HEK293T (cell line): Measurements from ENCODE around the gene KCNMA1.

ENCODE experiments used
- CTCF ChIA-PET: fragments of 350-600 bp; formaldehyde crosslinking; extraction: SDS; loops from one replicate; lab custom pipeline; 2021; ENCODE audit warnings: antibody characterized with exemption, inconsistent platforms; lab: Yijun Ruan, JAX
- POLR2A ChIA-PET: fragments of 350-600 bp; formaldehyde crosslinking; extraction: SDS; loops from one replicate; lab custom pipeline; 2020; ENCODE audit warnings: antibody characterized with exemption, inconsistent platforms; lab: Yijun Ruan, JAX
- DNase-seq: peaks from one replicate; pipeline ENCODE4 v3.0.0; 2012; ENCODE audit warnings: mixed read lengths; ENCODE audit errors: extremely low spot score
- ARNT ChIP-seq: fragments of 450-650 bp; IDR thresholded peaks from 2 replicates; pipeline ENCODE4 v1.6.1; 2017; ENCODE audit warnings: mild to moderate bottlenecking
- BHLHE40 ChIP-seq: fragments of 450-650 bp; IDR thresholded peaks from 2 replicates; pipeline ENCODE4 v1.6.1; 2016; ENCODE audit warnings: mild to moderate bottlenecking, moderate library complexity, borderline replicate concordance
- CTBP1 ChIP-seq: fragments of 450-650 bp; IDR thresholded peaks from 2 replicates; pipeline ENCODE4 v1.6.1; 2016; ENCODE audit warnings: borderline replicate concordance
- ELF4 ChIP-seq: fragments of 450-650 bp; IDR thresholded peaks from 2 replicates; pipeline ENCODE4 v1.6.1; 2017; ENCODE audit warnings: antibody characterized with exemption
- FOXA1 ChIP-seq: fragments of 450-650 bp; IDR thresholded peaks from 2 replicates; pipeline ENCODE4 v1.6.1; 2016; ENCODE audit warnings: mild to moderate bottlenecking
- FOXK2 ChIP-seq: fragments of 450-650 bp; IDR thresholded peaks from 2 replicates; pipeline ENCODE4 v1.6.1; 2016; ENCODE audit warnings: mild to moderate bottlenecking
- FOXM1 ChIP-seq: fragments of 450-650 bp; IDR thresholded peaks from 2 replicates; pipeline ENCODE4 v1.6.1; 2017; ENCODE audit warnings: mild to moderate bottlenecking, borderline replicate concordance
- HDGF ChIP-seq: fragments of 450-650 bp; IDR thresholded peaks from 2 replicates; pipeline ENCODE4 v1.6.1; 2017; ENCODE audit warnings: antibody characterized with exemption, borderline replicate concordance
- L3MBTL2 ChIP-seq: fragments of 450-650 bp; conservative IDR thresholded peaks from 2 replicates; pipeline ENCODE4 v1.6.1; 2016; ENCODE audit warnings: mild to moderate bottlenecking
- LEF1 ChIP-seq: fragments of 450-650 bp; IDR thresholded peaks from 2 replicates; pipeline ENCODE4 v1.6.1; 2017; ENCODE audit warnings: mild to moderate bottlenecking, borderline replicate concordance
- NFRKB ChIP-seq: fragments of 450-650 bp; IDR thresholded peaks from 2 replicates; pipeline ENCODE4 v1.6.1; 2016; ENCODE audit warnings: mild to moderate bottlenecking, moderate library complexity
- SP1 ChIP-seq: fragments of 450-650 bp; IDR thresholded peaks from 2 replicates; pipeline ENCODE4 v1.6.1; 2017
- SUZ12 ChIP-seq: fragments of 450-650 bp; IDR thresholded peaks from 2 replicates; pipeline ENCODE4 v1.6.1; 2016; ENCODE audit warnings: mild to moderate bottlenecking
- TARDBP ChIP-seq: fragments of 450-650 bp; IDR thresholded peaks from 2 replicates; pipeline ENCODE4 v1.6.1; 2016
- ZNF384 ChIP-seq: fragments of 450-650 bp; IDR thresholded peaks from 2 replicates; pipeline ENCODE4 v1.6.1; 2016
- TF ChIP-seq, protein P1 (sequence below): fragments of 450-650 bp; IDR thresholded peaks from 2 replicates; pipeline ENCODE4 v1.6.1; 2016

Gene KCNMA1

GRCh38 chr10:77681839-77682238 lies 44.2 kb upstream of the KCNMA1 start:
- DNase-seq: no peak
- no peak for TF ChIP-seq NFRKB
- TF ChIP-seq ZNF384: no peak
- no peak for TF ChIP-seq ARNT
- no peak for TF ChIP-seq SUZ12
- TF ChIP-seq, protein P1, sequence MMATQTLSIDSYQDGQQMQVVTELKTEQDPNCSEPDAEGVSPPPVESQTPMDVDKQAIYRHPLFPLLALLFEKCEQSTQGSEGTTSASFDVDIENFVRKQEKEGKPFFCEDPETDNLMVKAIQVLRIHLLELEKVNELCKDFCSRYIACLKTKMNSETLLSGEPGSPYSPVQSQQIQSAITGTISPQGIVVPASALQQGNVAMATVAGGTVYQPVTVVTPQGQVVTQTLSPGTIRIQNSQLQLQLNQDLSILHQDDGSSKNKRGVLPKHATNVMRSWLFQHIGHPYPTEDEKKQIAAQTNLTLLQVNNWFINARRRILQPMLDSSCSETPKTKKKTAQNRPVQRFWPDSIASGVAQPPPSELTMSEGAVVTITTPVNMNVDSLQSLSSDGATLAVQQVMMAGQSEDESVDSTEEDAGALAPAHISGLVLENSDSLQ: no peak
- ChIA-PET CTCF (no interaction called here), POLR2A (no interaction called here)

DNA sequence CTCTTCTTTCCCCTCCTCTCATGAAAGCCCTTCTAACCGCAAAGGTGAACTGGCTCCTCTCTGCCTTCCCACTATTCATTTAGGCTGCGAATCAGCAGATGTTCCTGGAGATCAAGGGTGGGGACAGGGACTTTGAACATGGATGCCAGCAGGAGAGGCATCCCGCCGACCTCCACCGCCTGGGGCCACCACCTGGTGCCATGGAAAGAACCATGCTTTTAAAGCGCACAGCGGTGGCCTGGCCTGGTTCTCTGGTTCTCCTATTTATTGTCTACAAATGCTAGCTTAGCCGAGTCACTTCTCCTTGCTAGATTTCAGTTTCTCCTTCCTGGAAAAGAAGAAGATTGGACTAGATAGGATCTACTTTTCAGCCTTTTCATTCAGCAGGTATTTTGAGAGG lies 43.2 kb upstream of the KCNMA1 start:
- POLR2A ChIA-PET: no interaction called here
- CTCF ChIA-PET: no interaction called here
- no peak for DNase-seq
- TF ChIP-seq FOXK2 (no peak), TARDBP (no peak), SUZ12 (no peak)

GRCh38 chr10:77680065-77680464 lies 42.5 kb upstream of the KCNMA1 start:
- TF ChIP-seq SP1 (no peak), L3MBTL2 (no peak), BHLHE40 (no peak), LEF1 (no peak), TARDBP (no peak), FOXM1 (no peak), ARNT (no peak)
- TF ChIP-seq, protein P1: no peak
- CTCF ChIA-PET: interaction anchor here (0.5 kb wide), 1 partner anchor 288 kb away, joined by 3 read pairs; no protein-coding TSS in a partner anchor
- DNase-seq: no peak

DNA sequence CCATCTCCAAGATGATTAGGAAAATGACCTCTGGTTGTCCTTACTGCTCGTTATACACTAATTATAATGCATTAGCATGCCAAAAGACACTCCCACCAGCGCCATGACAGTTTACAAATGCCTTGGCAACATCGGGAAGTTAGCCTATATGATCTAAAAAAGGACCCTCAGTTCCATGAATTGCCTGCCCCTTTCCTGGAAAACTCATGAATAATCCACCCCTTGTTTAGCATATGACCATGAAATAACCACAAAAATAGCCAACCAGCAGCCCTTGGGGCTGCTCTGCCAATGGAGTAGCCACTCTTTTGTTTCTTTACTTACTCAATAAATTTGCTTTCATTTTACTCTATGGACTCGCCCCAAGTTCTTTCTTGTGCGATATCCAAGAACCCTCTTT lies 41.6 kb upstream of the KCNMA1 start:
- ChIA-PET CTCF (interaction anchor here (0.5 kb wide), 1 partner anchor 26 kb away, joined by 4 read pairs; no protein-coding TSS in a partner anchor), POLR2A (no interaction called here)
- DNase-seq: no peak
- TF ChIP-seq L3MBTL2 (no peak), HDGF (no peak), LEF1 (no peak), SUZ12 (no peak), CTBP1 (no peak), BHLHE40 (no peak), SP1 (no peak), ARNT (no peak), FOXA1 (no peak), NFRKB (no peak), TARDBP (no peak), ELF4 (no peak), FOXK2 (no peak), ZNF384 (no peak), FOXM1 (no peak)
- TF ChIP-seq, protein P1: no peak

More at GRCh38 chr10:77680065-77680464, 42.5 kb upstream of the KCNMA1 start:
- POLR2A ChIA-PET: no interaction called here

GRCh38 chr10:77678146-77678545 lies 40.5 kb upstream of the KCNMA1 start:
- DNase-seq: no peak
- ChIA-PET CTCF (no interaction called here), POLR2A (no interaction called here)
- TF ChIP-seq NFRKB: no peak

GRCh38 chr10:77675347-77675746 lies 37.7 kb upstream of the KCNMA1 start:
- CTCF ChIA-PET: no interaction called here
- POLR2A ChIA-PET: no interaction called here
- DNase-seq: no peak
- no peak for TF ChIP-seq ELF4
- TF ChIP-seq ARNT: no peak
- no peak for TF ChIP-seq ZNF384
- no peak for TF ChIP-seq CTBP1
- TF ChIP-seq LEF1: no peak
- TF ChIP-seq NFRKB: no peak
- TF ChIP-seq SP1: no peak
- TF ChIP-seq HDGF: no peak
- TF ChIP-seq TARDBP: no peak
- no peak for TF ChIP-seq L3MBTL2
- no peak for TF ChIP-seq FOXK2
- TF ChIP-seq, protein P1: no peak
- TF ChIP-seq BHLHE40: no peak
- no peak for TF ChIP-seq FOXA1
- TF ChIP-seq SUZ12: no peak
- no peak for TF ChIP-seq FOXM1
